GM18505 (cell line): Measurements from ENCODE around the gene GNGT1.

Experiments
- ATAC-seq: cut with Tn5 transposase; IDR thresholded peaks from one replicate; pipeline ENCODE4 v1.9.1; 2021; ENCODE audit not compliant: unreplicated experiment
- POLR2A ChIP-seq: IDR thresholded peaks from 4 replicates; pipeline ENCODE4 v1.6.1; 2011; ENCODE audit warnings: borderline replicate concordance; ENCODE audit not compliant: insufficient read depth, insufficient read length; ENCODE audit errors: extremely low read depth

GNGT1 gene

GRCh38 chr7:93945083-93945482 lies 38.7 kb downstream of the GNGT1 start:
- ATAC-seq = no peak
- TF ChIP-seq POLR2A = no peak

- ATAC-seq = no peak
- no peak for TF ChIP-seq POLR2A
These were observed 39.6 kb downstream of the GNGT1 start for GRCh38 chr7:93945756-93946535.

- ATAC-seq = no peak
- no peak for TF ChIP-seq POLR2A
These were observed 41.7 kb downstream of the GNGT1 start for GRCh38 chr7:93948106-93948505.

GRCh38 chr7:93948873-93949272 lies 42.5 kb downstream of the GNGT1 start:
- no peak for TF ChIP-seq POLR2A

GRCh38 chr7:93949423-93949822 lies 43.1 kb downstream of the GNGT1 start:
- ATAC-seq = no peak
- no peak for TF ChIP-seq POLR2A

More at GRCh38 chr7:93948873-93949272, 42.5 kb downstream of the GNGT1 start:
- no peak for ATAC-seq

GRCh38 chr7:93955304-93955703 lies 48.9 kb downstream of the GNGT1 start:
- peak; percentile 72 for ATAC-seq
- no peak for TF ChIP-seq POLR2A

- TF ChIP-seq POLR2A = no peak
- ATAC-seq = no peak
These were observed 51.4 kb downstream of the GNGT1 start for GRCh38 chr7:93957767-93958166.

- ATAC-seq = no peak
- TF ChIP-seq POLR2A = no peak
These were observed 51.8 kb downstream of the GNGT1 start for GRCh38 chr7:93958216-93958615.

- TF ChIP-seq POLR2A = no peak
- no peak for ATAC-seq
These were observed 52.3 kb downstream of the GNGT1 start for GRCh38 chr7:93958651-93959050.
